Right renal pelvis (tissue), 4 donors: ENCODE measurements around the gene ZFYVE9. TPM values are rescaled to one million over a fixed set of nuclear protein-coding genes. Genes with fewer than 3 reads are reported as not detected.

ENCODE experiments used
- DNase-seq, 4 donors: peaks; one replicate each; pipeline ENCODE4 v3.0.0-alpha.2; 2013; ENCODE audit warnings: low read depth in 4 of 4, low spot score in 3 of 4, missing footprints in 1 of 4
- polyA plus RNA-seq, 4 donors: library from polyadenylated mRNA; unstranded; fragments of 120-200 nt; gene quantifications; one replicate each; pipeline ENCODE4 v1.2.1, GENCODE V29; 2013; ENCODE audit not compliant: insufficient read length in 4 of 4

The ZFYVE9 gene
- polyA plus RNA-seq, 4 donors = 31.1 to 39.3 (median 38.3) TPM

DNA sequence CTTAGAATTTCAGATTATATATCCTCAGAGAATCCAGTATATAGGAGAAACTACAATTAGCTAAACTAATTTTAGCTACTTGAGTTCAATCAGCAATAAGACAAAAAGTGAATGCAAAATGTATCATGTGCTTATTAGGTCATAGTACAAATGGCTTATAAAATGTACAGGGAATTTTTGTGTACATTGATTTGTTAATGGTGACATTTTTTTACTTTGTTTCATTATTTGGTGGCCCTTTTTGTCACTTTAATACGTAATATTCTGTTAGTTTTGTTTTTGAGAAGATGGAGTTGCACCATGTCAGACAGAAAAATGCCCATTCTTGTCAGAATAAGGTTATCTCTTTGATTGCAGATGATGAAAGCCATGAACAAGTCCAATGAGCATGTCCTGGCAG is 190.5 kb downstream of the ZFYVE9 start:
- DNase-seq = no peak

DNA sequence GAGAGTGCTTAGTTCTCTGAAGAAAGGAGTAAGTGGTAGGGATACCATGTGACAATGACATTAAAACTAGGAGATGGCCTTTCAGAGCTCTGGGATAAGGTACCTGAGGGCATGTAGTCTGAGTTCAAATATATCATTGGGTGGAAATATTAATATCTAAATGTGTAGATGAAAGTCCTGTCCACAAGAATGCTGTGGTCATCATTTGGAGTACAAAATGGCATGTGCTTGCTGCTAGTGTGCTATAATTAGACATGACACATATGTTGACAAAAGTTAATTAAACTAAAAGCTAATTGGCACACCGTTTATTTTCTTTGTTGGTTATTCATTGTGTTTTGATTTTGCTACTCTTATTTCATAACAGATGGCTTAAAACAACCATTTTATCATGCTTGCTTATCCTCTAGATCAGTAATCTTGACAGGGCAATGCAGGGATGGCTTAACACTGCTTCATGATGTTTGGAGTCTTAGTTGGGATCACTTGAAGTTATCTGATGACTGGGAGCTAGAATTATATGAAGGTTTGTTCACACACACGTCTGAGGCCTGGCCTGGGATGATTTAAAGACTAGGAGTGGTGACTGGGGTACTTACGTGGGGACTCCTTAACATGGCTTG is 193.1 kb downstream of the ZFYVE9 start:
- no peak for DNase-seq

DNA sequence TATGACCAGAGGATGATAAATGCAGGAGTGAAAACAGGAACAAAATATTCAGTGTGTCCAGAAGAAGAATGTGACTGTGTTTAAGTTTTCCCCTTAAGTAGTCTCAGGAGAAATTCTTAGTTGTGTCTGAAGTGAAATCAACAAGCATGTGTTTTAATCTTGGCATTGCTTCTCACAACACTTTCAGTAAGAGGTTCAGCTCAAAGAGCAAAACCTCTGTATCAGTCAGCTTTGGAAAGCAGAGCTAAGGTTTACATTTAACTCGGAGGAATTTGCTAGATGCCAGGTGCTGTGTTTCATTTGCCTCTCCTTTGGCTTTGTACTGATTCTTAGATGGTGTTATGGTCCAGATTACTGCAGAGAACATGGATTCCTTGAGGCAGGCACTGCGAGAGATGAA is 195.6 kb downstream of the ZFYVE9 start:
- DNase-seq = no peak

DNA sequence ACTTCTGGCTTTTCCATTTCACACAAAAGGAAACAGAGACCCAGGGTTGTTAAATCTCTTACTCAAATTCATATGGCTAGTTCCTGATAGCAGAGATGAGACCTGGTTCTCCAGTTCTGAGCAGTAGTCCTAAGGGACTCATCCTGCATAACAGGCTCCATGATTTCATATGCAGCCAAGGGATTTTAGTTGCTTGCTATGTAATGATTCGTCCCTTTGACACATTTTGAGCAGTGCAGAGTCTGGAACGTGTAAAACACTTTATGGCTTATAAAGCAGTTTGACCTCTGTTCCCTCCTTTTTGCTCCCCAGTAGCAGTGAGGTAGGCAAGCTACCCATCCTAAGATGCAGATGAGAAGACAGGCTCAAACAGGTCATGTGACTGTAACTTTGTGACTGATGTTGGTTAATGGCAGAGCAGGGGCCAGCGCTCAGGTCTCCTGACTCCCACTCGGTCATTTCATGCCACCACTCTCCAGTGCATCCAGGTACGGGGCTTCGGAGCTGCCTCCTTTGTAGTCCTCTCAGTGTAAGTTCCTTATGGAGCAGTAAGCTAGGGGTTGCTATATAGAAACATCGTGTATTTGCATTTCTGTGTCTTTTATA is 199.9 kb downstream of the ZFYVE9 start:
- DNase-seq = no peak

DNA sequence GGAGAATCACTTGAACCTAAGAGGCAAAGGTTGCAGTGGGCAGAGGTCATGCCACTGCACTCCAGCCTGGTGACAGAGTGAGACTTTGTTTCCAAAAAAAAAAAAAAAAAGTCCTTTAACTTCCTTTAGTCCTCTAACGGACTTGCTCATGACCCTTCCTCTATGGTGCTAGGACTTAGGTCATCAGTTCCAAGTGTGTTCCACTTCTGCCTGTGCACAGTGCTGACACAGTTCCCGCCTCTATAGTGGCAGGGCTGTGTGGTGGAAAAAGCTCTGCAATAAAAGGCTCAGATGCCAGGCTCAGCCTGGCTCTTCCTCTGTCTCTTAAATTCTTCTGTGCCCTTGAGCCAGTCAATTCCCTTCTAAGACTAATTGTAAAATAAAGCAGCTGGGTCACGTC is 202.1 kb downstream of the ZFYVE9 start:
- DNase-seq = no peak

DNA sequence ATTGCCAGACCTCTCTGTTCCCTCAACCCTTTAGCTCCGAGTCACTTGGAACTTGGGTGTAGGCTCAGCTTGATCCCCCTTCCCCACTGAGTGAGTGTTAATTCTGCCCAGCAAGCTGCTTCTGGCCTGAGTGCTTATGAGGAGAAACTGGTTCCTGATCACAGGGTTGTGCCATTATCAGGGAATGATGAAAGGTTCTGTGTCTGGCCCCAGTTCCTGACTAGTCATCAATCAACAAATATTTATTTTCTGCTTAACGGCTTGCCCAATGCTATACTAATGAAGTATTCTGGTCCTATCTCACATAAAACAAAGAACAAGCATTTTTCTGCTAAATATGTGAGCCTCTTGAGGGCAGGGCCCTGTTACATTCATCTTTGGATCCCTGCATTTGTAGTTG is 203.4 kb downstream of the ZFYVE9 start:
- no peak for DNase-seq

DNA sequence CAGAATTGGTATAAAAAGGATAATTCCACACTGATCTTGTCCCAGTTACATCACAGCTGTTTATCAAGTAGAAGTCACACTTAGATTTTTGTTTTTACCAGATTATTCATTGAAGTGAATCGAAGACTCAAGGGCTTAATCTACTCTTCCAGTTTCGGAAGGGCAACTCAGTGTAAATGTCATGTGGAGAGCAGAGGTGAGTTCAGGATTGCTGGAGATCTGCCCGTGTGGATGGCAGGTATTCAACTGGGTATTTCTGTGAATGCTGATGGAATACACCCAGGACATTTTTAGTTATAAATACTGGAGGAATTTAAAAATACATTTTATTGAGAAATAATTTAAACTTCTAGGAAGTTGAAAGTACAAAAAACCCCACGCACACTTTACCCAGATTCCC is 204.8 kb downstream of the ZFYVE9 start:
- no peak for DNase-seq

DNA sequence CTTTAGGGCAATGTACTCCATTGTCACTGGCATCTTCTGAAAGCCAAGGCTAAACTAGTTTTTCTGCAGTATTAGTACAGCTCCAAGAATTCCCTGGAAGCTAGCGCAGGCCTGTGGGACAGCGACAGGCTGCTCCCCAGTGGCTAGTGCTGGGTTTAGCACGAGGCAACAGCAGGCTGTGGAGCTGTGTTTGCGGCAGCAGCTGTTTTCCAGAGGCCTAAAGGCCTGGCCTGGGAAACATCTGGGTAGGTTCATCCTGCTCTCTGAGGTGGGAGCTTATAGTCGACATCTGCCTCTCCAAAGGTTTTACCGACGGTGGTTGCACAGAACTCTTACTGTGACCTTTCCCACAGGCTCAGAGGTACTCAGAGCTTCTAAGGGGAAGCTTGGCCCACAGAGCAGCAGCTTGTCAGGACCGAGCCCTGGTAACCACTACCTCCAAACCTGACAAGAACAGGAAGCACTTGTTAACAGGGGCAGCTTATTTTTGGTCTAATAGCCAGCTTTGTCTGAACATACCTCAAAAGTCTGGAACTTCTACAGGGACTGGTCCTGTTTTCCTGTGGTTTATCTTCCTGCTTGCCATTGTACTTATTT is 206.9 kb downstream of the ZFYVE9 start:
- no peak for DNase-seq

DNA sequence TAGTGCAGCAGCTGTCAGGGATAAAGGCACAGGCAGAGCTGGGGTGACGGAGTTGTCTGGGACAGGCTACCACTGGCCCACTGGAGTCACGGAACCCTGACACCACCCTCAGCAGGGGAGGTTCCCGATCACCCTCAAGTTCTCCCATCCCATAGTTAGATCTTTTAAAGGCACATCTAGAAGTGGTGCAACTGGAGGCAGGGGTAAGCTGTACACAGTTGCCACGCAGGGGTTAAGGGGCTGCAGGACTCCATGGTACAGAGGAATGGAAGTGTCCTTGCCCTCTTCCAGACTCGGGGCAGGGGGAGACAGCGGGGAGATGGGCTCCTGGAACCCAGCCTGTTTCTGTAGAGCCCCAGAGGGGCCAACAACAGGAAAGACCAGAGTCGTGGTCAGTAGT is 210.8 kb downstream of the ZFYVE9 start:
- DNase-seq = no peak

DNA sequence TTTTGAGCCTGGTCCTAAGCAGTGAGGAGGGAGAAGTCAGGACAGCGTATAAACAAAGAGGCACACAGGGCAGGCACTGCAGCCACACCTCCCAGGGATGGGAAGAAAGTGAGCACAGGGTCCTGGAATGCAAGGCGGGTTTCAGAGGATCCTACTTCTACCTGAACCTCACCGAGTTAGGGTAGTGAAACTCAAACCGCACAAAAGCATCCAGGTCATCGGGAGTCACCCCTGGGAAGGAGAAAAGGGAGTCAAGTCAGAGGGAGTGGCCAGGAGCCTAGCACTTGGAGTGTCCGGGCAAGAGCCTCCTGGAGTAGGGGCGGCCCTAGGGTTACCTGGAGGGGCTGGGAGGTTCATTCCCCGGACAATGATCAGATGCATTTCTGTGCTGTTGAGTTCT is 213.5 kb downstream of the ZFYVE9 start:
- DNase-seq = no peak

DNA sequence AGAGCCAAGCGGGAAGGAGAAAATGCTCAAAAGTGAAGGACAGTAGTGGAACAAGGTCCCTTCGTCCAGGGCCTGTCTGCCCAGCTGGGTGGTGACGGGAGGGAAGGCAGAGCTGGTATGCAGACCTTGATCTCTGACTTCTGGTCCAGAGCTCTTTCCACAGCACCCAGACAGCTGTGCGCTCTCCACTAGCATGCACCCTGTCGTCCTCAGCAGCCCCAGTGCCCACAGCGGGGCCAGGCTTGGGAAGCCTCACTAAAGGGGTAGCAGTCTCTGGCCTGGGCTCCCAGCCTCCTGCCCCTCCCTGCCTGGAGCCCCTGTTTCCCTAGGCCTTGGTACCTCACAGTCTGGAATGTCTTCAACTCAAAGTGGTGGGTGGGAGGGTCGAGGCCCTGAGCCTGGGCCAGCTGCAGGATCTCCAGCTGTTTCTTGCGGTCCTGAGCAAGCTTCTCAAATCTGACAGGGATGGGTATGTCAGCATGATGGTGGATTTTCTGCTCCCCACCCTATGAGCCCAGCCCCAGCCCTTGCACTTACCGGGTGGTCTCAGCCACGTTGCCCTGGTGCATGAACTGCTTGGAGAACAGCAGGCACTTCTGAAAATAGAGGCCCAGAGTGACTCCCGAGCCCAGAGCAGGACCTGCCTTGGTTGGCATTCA is 214.1 kb downstream of the ZFYVE9 start:
- no peak for DNase-seq

DNA sequence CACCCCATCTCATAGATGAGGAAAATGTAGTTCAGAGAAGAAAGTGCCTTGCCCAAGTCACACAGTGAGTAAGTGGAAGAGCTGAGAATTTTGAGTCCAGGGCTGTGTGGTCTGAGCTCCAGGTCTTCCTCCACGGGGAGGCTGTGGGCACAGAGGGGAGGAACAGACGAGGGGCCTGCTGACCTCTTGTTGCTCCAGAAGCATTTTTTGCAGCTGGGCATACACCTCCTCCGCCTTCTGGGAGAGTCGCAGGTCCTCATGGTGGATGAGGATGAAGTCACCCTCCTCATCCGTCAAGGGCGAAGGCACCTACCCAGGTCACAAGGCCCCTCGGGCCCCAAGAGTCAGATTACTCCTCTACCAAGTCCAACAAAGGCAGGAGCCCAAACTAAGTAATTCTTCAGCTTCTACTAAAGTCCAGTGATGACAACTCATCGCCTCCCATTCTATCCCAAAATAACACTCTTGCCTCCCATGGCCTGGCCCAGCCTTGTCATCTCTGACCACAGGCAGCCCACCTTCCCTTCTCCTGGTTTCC is 215.0 kb downstream of the ZFYVE9 start:
- no peak for DNase-seq

DNA sequence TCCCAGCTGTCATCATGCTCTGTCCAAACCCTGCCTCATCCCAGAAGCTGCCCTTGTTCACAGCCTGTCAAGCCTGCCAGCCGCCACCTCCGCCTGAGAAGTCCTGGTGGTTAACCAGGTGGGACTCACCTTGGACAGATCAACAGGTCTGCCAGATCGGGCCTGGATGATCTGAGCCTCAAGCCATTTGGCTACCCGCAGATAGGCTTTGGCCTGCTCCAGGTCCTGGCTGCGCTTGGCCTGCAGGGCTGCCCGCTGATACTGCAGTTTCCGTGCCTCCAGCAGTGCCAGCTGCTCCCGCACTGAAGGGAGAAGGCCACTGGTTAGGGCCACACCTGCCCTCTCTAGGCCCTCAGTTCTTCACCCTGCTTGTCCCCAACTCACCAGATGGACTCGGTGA is 215.5 kb downstream of the ZFYVE9 start:
- no peak for DNase-seq

DNA sequence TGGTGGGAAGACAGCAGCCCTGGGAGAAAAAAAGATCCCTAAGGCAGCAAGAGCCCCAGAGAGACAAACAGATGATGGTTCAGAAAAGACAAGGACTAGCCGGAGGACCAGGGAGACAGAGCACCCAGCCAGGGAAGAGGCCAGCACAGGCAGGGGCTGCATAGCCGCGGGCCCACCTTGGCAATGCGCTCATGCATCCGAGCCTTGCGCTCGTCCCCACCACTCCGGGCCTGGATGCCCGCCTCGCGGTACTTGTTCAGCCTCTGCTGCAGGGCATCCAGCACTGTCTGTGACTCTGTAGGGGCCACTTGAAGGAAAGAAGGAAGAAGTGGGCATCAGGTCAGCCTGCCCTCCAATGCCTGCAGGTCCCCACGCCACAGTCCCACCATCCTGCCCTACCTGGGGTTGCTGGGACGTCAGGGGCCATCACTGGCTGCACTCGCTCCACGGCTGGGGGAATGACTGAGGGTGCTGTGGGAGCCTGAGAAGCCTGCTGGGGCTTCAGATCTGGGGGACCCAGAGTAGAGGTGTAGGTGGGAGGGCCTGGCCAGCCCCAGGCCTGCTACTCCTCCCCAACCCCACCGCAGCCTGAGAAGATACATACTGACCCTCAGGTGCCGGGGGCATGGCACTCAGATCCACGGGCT is 217.1 kb downstream of the ZFYVE9 start:
- DNase-seq = no peak

DNA sequence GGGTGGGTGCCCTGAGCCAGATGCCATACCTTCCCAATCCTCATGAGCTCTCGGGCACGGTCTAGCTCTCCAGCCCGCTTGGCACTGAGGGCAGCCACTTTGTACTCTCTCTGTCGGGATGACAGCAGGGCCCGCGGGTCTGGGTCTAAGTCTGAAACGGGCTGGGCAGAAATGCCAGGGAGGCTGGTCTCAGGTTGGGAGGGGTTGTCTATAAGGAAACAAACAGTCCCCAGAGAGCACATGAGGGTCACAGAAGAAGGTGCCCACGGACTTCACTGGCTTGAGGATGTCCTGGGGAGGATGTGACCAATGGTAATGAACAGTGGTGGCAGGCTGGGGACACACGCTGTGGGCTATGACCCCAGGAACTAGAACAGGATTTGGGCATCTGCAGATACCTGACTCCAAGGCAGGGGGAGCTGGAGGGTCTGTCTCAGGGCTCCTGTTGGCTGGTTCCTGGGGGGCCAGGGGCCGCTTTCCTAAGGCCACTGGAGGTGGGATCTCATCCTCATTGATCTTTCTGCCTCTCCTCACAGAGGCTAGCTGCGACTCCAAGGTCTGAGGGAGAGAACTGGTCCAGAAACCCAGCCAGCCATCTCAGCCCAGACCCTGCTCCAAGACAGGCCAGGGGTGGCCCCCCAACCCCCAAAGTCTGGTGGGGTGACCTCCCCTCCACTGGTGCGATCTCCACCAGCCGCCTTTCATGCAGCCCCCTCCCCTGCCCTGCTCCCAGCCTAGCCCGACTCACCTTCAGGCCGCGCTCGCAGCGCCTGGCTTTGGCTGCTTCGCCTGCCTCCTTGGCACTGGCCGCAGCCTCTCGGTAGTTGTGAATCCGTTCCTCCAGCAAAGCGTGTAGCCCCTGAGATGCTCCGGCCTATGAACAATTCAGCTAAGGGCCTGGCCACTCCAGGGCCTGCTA is 218.0 kb downstream of the ZFYVE9 start:
- DNase-seq = no peak

DNA sequence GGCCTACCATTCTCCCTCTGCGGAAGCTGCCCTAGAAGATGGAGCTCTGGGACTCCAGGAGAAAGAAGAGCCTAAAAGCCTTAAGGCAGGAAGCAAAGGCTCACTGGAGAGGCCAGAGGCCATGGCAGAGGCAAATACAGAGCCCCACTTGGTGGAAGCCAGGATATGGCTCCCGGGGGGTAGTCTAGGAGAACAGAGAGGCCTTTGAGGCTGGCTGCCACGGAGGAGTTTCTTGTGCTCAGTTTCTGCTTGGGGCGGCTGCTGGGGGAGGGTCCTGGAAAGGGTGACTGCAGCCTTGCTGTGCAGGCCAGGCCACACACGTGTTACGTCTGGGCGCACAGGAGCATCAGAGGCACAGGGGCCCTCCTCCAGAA is 218.7 kb downstream of the ZFYVE9 start:
- DNase-seq = no peak

DNA sequence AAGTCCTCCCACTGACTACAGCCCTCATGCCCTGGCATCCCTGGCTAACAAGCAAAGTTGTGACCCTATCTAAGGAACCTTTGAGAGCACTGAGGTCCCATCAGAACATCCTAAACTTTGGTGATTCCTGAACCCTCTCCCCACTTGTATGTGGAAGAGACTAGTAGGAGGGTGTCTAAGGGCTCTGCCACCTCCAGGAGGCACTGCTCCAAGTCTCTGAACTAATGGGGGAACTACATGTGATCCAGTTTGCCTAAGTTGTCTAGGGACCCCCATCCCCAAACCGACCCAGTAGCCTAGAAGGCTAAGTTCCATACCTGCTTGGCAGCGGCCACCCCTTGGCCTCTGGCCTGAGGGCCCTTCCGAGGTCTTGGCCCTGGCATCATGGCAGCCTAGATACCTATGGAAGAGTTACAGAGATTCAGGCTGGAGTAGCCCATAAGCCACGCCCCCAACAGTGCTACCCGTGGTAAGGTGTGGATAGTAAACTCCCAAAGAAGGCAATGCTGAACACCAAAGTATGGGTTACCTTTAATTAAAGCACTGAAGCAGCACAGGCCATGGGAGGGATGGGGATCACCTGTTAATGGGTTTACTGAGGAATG is 222.4 kb downstream of the ZFYVE9 start:
- DNase-seq = no peak

DNA sequence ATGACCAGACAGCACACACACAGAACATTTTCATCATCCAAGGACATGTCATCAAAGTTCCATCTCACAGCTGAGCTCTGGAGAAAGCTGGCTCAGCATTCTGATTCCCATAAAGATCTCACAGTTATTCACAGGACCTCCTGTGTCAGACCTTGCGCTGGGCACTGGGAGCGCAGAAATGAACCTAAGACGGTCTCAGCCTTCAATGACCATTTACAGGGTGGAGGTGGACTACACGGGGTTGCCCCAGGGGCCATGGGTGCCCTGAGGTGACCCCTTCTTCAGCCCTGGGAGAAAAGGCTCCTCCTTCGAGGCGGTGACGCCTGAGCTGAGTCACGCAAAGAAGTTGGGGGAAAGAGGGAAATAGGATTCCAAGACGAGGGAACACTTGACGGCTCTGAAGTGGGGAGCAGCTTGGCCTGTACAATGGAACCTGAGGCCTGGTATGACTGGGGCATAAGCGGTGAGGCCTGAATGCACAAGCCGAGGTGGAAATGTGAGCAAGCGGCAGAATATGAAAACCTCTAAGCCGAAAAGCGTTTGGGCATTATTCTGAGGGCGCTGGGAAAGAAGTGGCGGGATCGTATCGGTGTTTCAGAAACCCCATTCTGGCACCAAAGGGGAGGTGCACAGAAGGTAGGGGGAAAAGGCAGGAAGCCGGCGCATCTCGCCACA is 223.3 kb downstream of the ZFYVE9 start:
- no peak for DNase-seq
